ENCODE results near the gene IQGAP1.

The IQGAP1 gene

DNA sequence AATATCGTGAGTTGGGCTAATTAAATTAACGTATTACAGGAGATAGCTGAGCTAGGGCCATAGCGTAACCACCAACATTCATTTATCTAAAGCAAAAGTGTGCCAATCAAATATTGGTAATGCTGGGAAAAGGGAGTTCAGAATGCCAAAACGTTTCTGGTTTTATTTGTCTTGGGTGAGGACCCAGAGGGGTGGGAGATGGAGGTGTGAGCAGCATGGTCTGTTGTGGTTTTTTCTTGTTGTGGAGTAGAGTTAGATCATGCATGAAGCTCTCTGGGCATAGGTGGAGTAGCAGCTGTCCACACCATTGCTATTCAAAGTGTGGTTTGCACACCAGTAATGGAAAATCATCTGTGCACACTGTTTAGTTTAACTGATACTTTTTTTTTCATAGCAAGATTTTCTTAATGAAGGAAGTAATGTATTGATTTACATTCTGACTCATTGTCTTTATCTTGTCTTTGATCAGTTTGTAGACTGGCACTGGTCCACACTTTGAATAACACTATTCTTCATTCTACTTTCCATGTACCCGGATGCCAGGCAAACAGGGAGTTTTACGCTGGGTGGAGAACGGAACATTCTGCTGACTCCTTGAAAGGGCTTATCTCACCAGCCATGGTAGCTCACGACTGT lies 90.9 kb downstream of the IQGAP1 start:
- no peak overlapping the region for H3K4me3 ChIP-seq (replicated peaks; ENCODE audit: low read depth, low read length)
- DNase-seq (ENCODE audit: low read depth), result no peak
- TF ChIP-seq, protein P1, sequence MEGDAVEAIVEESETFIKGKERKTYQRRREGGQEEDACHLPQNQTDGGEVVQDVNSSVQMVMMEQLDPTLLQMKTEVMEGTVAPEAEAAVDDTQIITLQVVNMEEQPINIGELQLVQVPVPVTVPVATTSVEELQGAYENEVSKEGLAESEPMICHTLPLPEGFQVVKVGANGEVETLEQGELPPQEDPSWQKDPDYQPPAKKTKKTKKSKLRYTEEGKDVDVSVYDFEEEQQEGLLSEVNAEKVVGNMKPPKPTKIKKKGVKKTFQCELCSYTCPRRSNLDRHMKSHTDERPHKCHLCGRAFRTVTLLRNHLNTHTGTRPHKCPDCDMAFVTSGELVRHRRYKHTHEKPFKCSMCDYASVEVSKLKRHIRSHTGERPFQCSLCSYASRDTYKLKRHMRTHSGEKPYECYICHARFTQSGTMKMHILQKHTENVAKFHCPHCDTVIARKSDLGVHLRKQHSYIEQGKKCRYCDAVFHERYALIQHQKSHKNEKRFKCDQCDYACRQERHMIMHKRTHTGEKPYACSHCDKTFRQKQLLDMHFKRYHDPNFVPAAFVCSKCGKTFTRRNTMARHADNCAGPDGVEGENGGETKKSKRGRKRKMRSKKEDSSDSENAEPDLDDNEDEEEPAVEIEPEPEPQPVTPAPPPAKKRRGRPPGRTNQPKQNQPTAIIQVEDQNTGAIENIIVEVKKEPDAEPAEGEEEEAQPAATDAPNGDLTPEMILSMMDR (IDR thresholded peaks at IDR 0.05; ENCODE audit: low read length, missing control alignments), result no peak

DNA sequence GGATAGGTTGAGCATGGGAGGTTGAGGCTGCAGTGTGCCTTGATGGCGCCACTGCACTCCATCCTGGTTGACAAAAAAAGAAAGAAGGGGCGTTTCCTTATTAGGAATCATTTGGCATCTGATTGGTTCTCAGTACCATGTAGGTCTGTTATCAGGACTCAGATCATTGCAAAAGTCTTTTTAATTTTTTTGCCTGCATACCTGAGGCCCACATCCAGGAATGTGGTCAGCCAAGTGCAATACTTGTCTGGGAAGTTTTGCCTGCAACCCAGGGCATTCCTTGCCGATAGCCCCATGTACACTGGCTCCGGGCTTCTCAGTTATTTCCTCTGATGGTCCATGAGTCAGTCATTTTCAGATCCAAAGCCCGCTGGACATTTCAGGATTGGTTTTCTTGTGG lies 91.6 kb downstream of the IQGAP1 start:
- TF ChIP-seq, protein P1 (IDR thresholded peaks at IDR 0.05; ENCODE audit: low read length, missing control alignments), result no peak
- DNase-seq (ENCODE audit: low read depth), result peak; percentile 19
- no peak overlapping the region for H3K4me3 ChIP-seq (replicated peaks; ENCODE audit: low read depth, low read length)

DNA sequence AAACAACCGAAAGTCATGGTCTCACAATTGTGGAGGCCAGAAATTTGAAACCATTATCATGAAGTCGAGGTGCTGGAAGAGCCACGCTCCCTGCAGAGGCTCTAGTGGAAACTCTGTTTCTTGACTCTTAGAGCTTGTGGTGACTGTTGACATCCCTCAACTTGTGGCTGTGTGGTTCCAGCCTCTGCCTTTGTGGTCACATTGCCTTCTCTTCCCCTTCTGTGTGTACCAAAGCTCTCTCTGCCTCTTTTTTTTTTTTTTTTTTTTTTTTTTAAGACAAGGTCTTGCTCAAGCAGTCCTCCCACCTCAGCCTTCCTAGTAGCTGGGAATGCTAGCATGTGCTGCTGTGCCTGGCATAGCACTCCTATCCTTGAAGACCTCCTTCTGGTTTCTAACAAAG lies 93.0 kb downstream of the IQGAP1 start:
- peak; percentile 30 for DNase-seq (ENCODE audit: low read depth)
- TF ChIP-seq, protein P1 (IDR thresholded peaks at IDR 0.05; ENCODE audit: low read length, missing control alignments), result no peak
- H3K4me3 ChIP-seq (replicated peaks; ENCODE audit: low read depth, low read length), result no peak overlapping the region

DNA sequence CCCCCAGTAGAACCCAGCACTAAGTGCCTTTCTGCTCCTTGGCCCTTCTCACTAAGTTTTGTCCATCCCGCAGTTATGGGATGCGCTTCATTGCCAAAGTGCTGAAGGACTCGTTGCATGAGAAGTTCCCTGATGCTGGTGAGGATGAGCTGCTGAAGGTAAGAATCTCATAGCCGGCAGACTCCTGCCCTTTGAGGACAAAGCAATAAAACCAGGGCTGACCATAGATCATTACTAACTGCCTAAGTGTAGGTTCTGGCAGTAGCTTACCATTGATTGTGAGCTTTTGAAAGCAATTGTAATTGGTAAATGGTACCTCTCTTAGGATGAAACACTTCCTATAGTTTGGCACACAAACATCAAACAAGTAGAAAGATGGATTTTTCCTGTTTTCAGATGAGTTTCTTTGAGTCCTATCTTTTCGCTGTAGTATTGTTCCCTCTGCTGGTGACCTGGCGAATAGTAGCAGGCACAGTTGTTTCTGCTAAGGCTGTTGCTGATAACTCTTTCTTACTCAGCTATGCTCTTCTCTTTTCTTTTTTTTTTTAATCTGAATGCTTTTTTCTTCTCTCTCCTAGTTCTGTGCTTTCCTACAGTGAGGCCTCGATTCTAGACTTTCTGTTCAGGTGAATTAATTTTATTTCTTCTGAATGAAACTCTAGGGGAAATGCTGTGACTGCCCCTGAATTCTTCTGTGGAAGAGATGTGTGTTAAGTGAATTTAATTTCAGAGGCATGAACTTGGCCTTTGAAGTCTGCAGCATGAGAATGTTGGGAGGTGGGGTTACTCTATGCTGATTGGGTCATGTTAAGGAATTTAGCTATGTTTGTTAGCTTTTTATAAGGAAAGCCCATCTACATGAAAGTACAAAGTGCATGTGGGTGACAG lies 94.3 kb downstream of the IQGAP1 start:
- TF ChIP-seq, protein P1 (IDR thresholded peaks at IDR 0.05; ENCODE audit: low read length, missing control alignments), result peak; percentile 64
- no peak overlapping the region for H3K4me3 ChIP-seq (replicated peaks; ENCODE audit: low read depth, low read length)
- DNase-seq (ENCODE audit: low read depth), result peak; percentile 78

DNA sequence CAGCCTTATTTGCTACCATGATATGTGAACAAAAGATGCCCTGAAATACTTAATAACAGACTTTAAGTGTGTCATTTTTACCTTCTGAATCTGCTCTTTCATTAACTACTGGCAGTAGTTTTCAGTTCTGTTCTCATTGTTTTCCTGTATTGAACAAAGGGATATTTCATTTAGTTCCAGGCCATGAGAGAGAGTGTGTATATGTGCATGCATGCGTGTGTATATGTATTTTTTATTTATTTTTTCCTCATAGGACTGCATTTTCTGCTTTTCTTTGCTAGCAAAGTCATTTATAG lies 94.9 kb downstream of the IQGAP1 start:
- no peak overlapping the region for H3K4me3 ChIP-seq (replicated peaks; ENCODE audit: low read depth, low read length)
- TF ChIP-seq, protein P1 (IDR thresholded peaks at IDR 0.05; ENCODE audit: low read length, missing control alignments), result no peak
- DNase-seq (ENCODE audit: low read depth), result no peak

DNA sequence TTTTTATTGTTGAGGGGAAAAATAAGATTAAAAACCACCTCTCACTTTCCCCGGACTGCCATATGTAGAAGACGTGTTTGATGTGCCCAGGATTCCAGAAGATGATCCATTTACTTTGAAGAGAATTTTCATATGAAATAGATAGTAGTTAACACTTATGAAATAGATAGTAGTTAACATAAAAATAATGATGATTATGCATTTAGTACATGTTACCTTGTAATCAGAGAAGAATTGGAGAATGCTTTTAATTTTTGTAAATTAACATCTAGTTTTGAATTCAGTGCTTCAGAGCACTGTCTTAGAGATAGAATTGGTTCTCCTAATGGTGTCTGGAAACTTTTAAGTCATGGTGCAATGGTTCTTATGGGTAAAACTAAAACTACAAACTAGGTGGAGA lies 95.6 kb downstream of the IQGAP1 start:
- H3K4me3 ChIP-seq (replicated peaks; ENCODE audit: low read depth, low read length), result no peak overlapping the region
- TF ChIP-seq, protein P1 (IDR thresholded peaks at IDR 0.05; ENCODE audit: low read length, missing control alignments), result no peak
- DNase-seq (ENCODE audit: low read depth), result no peak
